Measurements from ENCODE around the gene PTGES3L. TPM values are rescaled to one million over a fixed set of nuclear protein-coding genes. Genes with fewer than 3 reads are reported as not detected.

The PTGES3L gene
- total and polyA plus RNA-seq, 2 experiments from 2014 or later, result 0.90 TPM; not detected in 1

DNA sequence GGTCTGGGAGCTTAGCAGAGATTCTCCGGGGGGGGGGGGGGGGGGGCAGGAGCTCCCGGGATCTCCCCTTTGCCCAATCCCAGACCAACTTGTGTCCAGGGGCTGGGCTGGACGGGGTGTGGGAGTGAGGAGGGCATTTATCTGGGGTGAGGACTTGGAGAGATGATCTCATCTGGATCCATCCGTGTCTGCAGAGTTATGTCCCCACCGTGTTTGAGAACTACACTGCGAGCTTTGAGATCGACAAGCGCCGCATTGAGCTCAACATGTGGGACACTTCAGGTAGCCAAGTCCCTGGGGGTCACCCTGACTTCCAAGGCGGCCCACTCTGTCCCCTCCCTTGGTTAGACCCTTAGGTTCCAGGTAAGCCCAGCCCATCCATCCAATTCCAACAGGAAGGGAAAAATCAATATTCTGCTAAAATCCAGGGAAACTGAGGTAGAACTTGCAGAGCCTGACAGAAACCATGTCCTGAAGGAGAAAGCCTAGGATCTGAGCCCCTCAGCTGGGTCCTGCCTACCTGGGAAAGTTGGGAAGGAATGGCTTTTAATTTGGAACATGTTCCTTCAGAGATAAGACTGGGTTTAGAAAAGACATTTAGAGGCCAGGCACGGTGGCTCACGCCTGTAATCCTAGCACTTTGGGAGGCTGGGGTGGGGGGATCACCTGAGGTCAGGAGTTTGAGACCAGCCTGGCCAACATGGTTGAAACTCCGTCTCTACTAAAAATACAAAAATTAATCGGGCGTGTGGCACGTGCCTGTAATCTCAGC lies 46.1 kb upstream of the PTGES3L start:
- Histone ChIP-seq H3K9me3 (ENCODE audit: low read depth) (no peaks in the 10 kb centered on the region), H3K79me2 (ENCODE audit: insufficient read depth) (peaks cover 7% of the 10 kb centered on the region), H3K4me2 (ENCODE audit: unreplicated experiment) (no peak overlapping the region), H3K9ac (no peak overlapping the region), H2AFZ (no peak overlapping the region), H3K4me1 (ENCODE audit: insufficient read depth) (no peaks in the 10 kb centered on the region), H3F3A (ENCODE audit: insufficient read depth) (no peaks in the 10 kb centered on the region), H3K9me2 (ENCODE audit: insufficient read depth) (no peaks in the 10 kb centered on the region), H4K20me1 (ENCODE audit: insufficient read depth) (no peaks in the 10 kb centered on the region), H3K27me3 (replicated peaks; ENCODE audit: insufficient read depth) (no peaks in the 10 kb centered on the region), H3K27ac (no peak overlapping the region), H3K4me3 (no peak overlapping the region), H3K36me3 (ENCODE audit: low read depth) (no peaks in the 10 kb centered on the region)
- TF ChIP-seq EZH2phosphoT487 (IDR thresholded peaks at IDR 0.05; ENCODE audit: insufficient read depth, low read depth) (no peak), EZH2 (IDR thresholded peaks at IDR 0.05; ENCODE audit: insufficient read depth, poor library complexity, severe bottlenecking) (no peak)
- in situ Hi-C loops (cut with MboI), result loop anchor here (25.0 kb wide), 1 partner anchor 286 kb away; no protein-coding TSS in a partner anchor
- 59 to 60% methylated on average over 13 to 14 of the region's 16 CpGs for WGBS, 2 experiments (ENCODE audit: low coverage in 1 of 2, low lambda C conversion rate in 2 of 2, missing lambda C conversion rate in 2 of 2)
- DNase-seq, result no peak

DNA sequence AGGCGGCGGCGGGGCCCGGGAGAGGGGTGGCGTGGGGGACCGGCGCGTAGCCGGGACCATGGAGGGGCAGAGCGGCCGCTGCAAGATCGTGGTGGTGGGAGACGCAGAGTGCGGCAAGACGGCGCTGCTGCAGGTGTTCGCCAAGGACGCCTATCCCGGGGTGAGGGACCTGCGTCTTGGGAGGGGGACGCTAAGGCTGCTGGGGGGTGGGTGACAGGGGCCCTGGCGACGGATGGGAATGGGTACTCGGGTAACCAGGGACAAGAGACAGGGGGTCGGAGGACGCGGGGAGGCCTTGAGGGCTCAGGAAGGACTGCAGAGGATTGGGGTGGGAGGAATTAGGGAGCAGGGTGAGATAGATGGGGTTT lies 45.4 kb upstream of the PTGES3L start:
- Histone ChIP-seq H3K9ac (no peak overlapping the region), H3K36me3 (ENCODE audit: low read depth) (no peaks in the 10 kb centered on the region), H2AFZ (peak overlapping the region; percentile 49; the same call in 1 of the 2 replicates), H3K9me2 (ENCODE audit: insufficient read depth) (no peaks in the 10 kb centered on the region), H3F3A (ENCODE audit: insufficient read depth) (no peaks in the 10 kb centered on the region), H4K20me1 (ENCODE audit: insufficient read depth) (no peaks in the 10 kb centered on the region), H3K4me1 (ENCODE audit: insufficient read depth) (peaks cover 7% of the 10 kb centered on the region), H3K27me3 (replicated peaks; ENCODE audit: insufficient read depth) (no peaks in the 10 kb centered on the region), H3K4me3 (peak overlapping the region; percentile 76), H3K9me3 (ENCODE audit: low read depth) (no peaks in the 10 kb centered on the region), H3K27ac (no peak overlapping the region), H3K4me2 (ENCODE audit: unreplicated experiment) (no peak overlapping the region), H3K79me2 (ENCODE audit: insufficient read depth) (peaks cover 14% of the 10 kb centered on the region)
- 0 to 2% methylated on average over 6 to 17 of the region's 27 CpGs for WGBS, 2 experiments (ENCODE audit: low coverage in 1 of 2, low lambda C conversion rate in 2 of 2, missing lambda C conversion rate in 2 of 2)
- in situ Hi-C loops (cut with MboI), result loop anchor here (25.0 kb wide), 1 partner anchor 287 kb away; no protein-coding TSS in a partner anchor
- TF ChIP-seq EZH2 (IDR thresholded peaks at IDR 0.05; ENCODE audit: insufficient read depth, poor library complexity, severe bottlenecking) (no peak), EZH2phosphoT487 (IDR thresholded peaks at IDR 0.05; ENCODE audit: insufficient read depth, low read depth) (no peak)
- DNase-seq, result no peak

DNA sequence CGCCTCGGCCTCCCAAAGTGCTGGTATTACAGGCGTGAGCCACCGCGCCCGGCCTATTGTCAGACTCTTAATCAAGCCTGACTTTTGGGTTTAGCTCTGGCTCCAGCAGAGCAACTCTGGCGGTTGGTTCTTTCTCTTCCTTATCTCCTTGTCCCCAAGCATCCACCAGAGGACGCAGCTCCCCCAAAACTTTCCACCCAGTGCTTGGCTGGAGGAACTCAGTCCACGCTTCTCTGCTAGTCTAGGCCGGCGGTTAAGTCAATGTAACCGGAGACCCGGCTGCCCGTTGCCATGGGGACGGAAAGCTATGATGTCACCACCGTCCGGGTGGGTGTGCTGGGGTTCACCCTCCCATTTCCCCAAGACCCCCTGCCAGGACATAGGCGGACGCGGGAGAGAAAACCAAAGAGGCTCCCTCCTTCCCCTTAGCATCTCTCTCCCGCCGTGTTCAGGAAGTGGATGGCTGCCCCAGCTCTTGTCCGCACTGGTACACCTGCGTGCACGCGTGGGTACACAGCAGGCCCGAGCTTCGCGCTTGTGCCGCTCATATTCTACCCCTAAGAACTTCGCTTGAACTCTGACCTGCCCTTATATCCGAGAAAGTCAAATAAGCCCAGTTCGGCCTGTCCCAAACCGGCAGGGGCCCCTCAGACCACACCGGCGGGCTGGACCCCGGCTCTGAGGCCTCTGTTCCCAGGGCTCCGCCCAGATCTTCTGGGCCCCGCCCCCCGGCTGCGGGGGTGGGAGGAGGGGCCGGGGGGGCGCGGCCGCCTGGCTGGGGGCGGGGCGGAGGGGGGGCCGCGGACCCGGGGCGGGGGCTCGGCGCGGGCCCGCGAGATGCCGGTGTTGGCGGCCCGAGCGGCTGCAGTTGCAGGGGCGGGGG lies 44.8 kb upstream of the PTGES3L start, which contains the start of gene RND2:
Gene RND2, plus strand, starts transcription at position 825 of the 883 bp plus-strand sequence. CDS start 117 bp downstream, outside the sequence.
- TF ChIP-seq EZH2 (IDR thresholded peaks at IDR 0.05; ENCODE audit: insufficient read depth, poor library complexity, severe bottlenecking), result no peak
- TF ChIP-seq EZH2phosphoT487 (IDR thresholded peaks at IDR 0.05; ENCODE audit: insufficient read depth, low read depth), result no peak
- in situ Hi-C loops (cut with MboI), result loop anchor here (25.0 kb wide), 1 partner anchor 288 kb away; no protein-coding TSS in a partner anchor
- Histone ChIP-seq H2AFZ (peak within 1 kb of the TSS; percentile 81), H4K20me1 (ENCODE audit: insufficient read depth) (no peaks in the 10 kb centered on the region), H3K4me1 (ENCODE audit: insufficient read depth) (peaks cover 13% of the 10 kb centered on the region), H3K36me3 (ENCODE audit: low read depth) (no peaks in the 10 kb centered on the region), H3K9me2 (ENCODE audit: insufficient read depth) (no peaks in the 10 kb centered on the region), H3K9me3 (ENCODE audit: low read depth) (no peaks in the 10 kb centered on the region), H3K4me3 (peak within 1 kb of the TSS; percentile 76), H3K27me3 (replicated peaks; ENCODE audit: insufficient read depth) (no peaks in the 10 kb centered on the region), H3K4me2 (ENCODE audit: unreplicated experiment) (peak within 1 kb of the TSS; percentile 90), H3K27ac (no peak within 1 kb of the TSS), H3K9ac (peak within 1 kb of the TSS; percentile 78), H3F3A (ENCODE audit: insufficient read depth) (no peaks in the 10 kb centered on the region), H3K79me2 (ENCODE audit: insufficient read depth) (peaks cover 20% of the 10 kb centered on the region)
- 1% methylated on average over 41 to 43 of the region's 61 CpGs for WGBS, 2 experiments (ENCODE audit: low coverage in 1 of 2, low lambda C conversion rate in 2 of 2, missing lambda C conversion rate in 2 of 2)
- DNase-seq, result peak; percentile 96

All from GM23248 (cell line).